Vagina (tissue), 2 donors: ENCODE measurements around the gene DNAAF8.

Experiments
- POLR2A ChIP-seq, 2 donors: fragments of 450-650 bp; IDR thresholded peaks; one replicate each; pipeline ENCODE4 v1.6.1; 2017; ENCODE audit warnings: antibody characterized with exemption in 2 of 2, mild to moderate bottlenecking in 2 of 2, moderate library complexity in 2 of 2
- TF ChIP-seq, protein P1 (sequence below), 3 experiments: fragments of 450-650 bp in 2 of 3; fragments of 200-600 bp in 1 of 3; sonication (generic) in 1 of 3; IDR thresholded peaks; one replicate each; pipeline ENCODE4 v1.5.1; 2017 to 2019; ENCODE audit warnings: antibody characterized with exemption in 3 of 3, mild to moderate bottlenecking in 2 of 3, moderate library complexity in 2 of 3

GRCh38 chr16:4728676-4729075 lies 5.7 kb upstream of the DNAAF8 start:
- TF ChIP-seq, protein P1, sequence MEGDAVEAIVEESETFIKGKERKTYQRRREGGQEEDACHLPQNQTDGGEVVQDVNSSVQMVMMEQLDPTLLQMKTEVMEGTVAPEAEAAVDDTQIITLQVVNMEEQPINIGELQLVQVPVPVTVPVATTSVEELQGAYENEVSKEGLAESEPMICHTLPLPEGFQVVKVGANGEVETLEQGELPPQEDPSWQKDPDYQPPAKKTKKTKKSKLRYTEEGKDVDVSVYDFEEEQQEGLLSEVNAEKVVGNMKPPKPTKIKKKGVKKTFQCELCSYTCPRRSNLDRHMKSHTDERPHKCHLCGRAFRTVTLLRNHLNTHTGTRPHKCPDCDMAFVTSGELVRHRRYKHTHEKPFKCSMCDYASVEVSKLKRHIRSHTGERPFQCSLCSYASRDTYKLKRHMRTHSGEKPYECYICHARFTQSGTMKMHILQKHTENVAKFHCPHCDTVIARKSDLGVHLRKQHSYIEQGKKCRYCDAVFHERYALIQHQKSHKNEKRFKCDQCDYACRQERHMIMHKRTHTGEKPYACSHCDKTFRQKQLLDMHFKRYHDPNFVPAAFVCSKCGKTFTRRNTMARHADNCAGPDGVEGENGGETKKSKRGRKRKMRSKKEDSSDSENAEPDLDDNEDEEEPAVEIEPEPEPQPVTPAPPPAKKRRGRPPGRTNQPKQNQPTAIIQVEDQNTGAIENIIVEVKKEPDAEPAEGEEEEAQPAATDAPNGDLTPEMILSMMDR (IDR thresholded peaks at IDR 0.05) = no peak
- TF ChIP-seq POLR2A (IDR thresholded peaks at IDR 0.05) = no peak
